HK-2 (cell line): Measurements from ENCODE around the gene ADAMTSL1.

ENCODE experiments used
- DNase-seq: peaks from one replicate; pipeline ENCODE4 v3.0.0-alpha.2; 2018; ENCODE audit not compliant: unreplicated experiment

The ADAMTSL1 gene

GRCh38 chr9:18935541-18935940, 461.6 kb downstream of the ADAMTSL1 start:
- no peak for DNase-seq

GRCh38 chr9:18936094-18936871, 462.3 kb downstream of the ADAMTSL1 start:
- no peak for DNase-seq

DNA sequence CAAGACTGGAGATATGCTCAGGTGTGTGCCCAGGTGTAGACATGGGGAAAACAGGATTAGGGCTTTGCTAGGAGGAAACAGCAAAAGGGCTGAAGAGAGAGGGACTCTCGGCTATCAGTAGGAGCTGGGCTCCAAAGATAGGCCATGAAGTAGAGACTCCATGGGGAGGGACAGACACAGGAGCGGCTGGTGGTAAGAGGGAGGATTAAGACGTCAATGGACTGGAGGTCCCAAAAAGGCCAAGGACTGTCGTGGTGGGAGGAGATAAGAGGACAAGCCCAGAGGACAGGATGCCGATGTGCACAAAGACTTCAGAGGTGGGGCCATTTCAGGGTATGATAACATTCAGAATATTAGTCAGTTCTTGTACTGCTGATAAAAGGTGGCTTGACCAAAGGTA, 466.0 kb downstream of the ADAMTSL1 start:
- no peak for DNase-seq

- DNase-seq: no peak
Observed at GRCh38 chr9:18941060-18941740, 467.2 kb downstream of the ADAMTSL1 start.

- no peak for DNase-seq
Observed at GRCh38 chr9:18942801-18943200, 468.8 kb downstream of the ADAMTSL1 start.

- DNase-seq: no peak
Observed at GRCh38 chr9:18947892-18948339, 474.0 kb downstream of the ADAMTSL1 start.

DNA sequence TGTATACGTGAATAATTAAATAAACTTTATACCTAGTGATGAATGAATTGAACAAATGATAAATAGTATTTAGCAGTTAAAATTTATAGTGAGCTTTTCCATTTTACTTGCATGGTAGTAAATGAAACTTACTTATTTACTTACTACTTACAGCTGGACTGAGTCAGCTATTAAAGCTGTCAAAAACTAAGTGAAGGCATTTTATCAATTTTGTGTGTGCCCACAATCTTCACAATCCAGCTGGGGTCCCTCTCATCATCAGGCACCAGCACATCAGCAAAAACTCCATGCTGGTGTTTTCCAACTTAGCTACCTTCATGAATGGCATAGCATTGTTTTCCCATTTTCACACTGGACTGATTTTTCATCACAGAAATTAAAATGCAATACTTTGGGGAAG, 478.0 kb downstream of the ADAMTSL1 start:
- no peak for DNase-seq

GRCh38 chr9:18955626-18956025, 481.7 kb downstream of the ADAMTSL1 start:
- no peak for DNase-seq
